Mammary epithelial cell (primary cell): ENCODE data around the gene RCAN1.

ENCODE experiments used
- CTCF ChIP-seq, 2 donors: IDR thresholded peaks in 1 of 2; conservative IDR thresholded peaks in 1 of 2; 2 replicates each; pipeline ENCODE4 v1.5.1; 2011 to 2012; ENCODE audit warnings: inconsistent platforms in 2 of 2, low read length in 2 of 2, mild to moderate bottlenecking in 2 of 2, control low read depth in 1 of 2, low read depth in 1 of 2; ENCODE audit not compliant: insufficient read depth in 1 of 2; ENCODE audit errors: extremely low read depth in 1 of 2
- EZH2 ChIP-seq: IDR thresholded peaks from 2 replicates; pipeline ENCODE4 v1.6.1; 2012; ENCODE audit warnings: low read length, inconsistent platforms, borderline replicate concordance

- TF ChIP-seq CTCF (conservative IDR thresholded peaks at IDR 0.05 in 1 of 2, IDR thresholded peaks at IDR 0.05 in 1 of 2; ENCODE audit: extremely low read depth in 1 of 2, insufficient read depth in 1 of 2, low read depth in 1 of 2, low read length in 2 of 2) (no peak), EZH2 (no peak)
Observed at GRCh38 chr21:34609933-34610549, 4.9 kb downstream of the RCAN1 start.
